ENCODE data around the gene SPIN2A.

DNA sequence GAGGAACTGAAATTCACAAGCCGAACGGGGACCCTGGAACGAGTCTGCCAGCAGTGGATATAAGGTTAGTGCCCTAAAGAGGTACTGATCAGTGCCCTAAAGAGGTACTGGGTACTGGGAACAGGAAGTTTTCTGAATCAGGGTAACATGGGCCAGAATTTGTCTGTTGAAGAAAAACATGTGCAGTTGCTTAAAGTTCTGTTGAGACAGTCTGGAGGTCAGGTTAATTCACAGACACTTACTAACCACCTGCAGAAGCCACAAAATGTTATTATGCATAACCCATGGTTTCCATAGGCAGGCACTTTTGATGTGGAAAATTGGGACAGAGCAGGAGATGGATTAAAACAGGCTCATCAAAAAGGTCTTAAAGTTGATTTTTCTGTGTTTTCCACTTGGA is 33.7 kb downstream of the SPIN2A start:
- TF ChIP-seq CTCF (IDR thresholded peaks at IDR 0.05 in 8 of 11, conservative IDR thresholded peaks at IDR 0.05 in 3 of 11) (no peak), POLR2AphosphoS5 (IDR thresholded peaks at IDR 0.05) (no peak), POLR2A (IDR thresholded peaks at IDR 0.05) (no peak)
